Mononuclear cell (primary cell): ENCODE results near the gene MT1E. TPM values are rescaled to one million over a fixed set of nuclear protein-coding genes. Genes with fewer than 3 reads are reported as not detected.

Experiments
- H3K27me3 ChIP-seq: 2 replicates; pipeline ENCODE4 v1.6.0; 2011; ENCODE audit warnings: low read length, control low read depth; ENCODE audit not compliant: insufficient read depth
- H3K4me1 ChIP-seq: 2 replicates; pipeline ENCODE4 v1.5.1; 2011; ENCODE audit warnings: mild to moderate bottlenecking, low read length, control low read depth; ENCODE audit not compliant: insufficient read depth
- H3K4me3 ChIP-seq: 2 replicates; pipeline ENCODE4 v1.5.1; 2011; ENCODE audit warnings: mild to moderate bottlenecking, low read length, moderate library complexity
- H3K9me3 ChIP-seq: 2 replicates; pipeline ENCODE4 v1.5.1; 2011; ENCODE audit warnings: low read depth, mild to moderate bottlenecking, control low read depth, low read length
- total RNA-seq: library from RNA; depleted of rRNA; stranded (reverse); fragments of >200 nt; gene quantifications from one replicate; pipeline ENCODE4 v1.2.3, GENCODE V29; 2012

Gene MT1E
- total RNA-seq, 1 donor = 1.7 TPM

DNA sequence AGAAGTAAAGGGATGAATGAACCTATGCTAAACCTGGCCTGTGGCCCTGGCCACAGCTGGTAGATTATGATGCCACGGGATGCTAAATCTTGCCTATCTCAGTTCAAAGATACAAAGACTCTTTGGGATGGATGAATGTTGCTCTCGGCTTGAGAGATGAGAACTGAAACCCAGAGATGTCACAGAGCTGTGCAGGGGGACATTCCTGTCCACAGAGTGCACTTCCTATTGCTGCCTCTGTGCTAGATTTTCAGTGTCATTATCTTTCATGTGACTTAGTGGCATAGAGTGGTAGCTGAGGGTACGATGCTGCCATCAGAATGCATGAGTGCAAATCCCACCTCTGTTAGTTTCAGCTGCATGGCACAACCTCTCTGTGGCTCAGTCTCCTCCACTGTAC is 4.6 kb downstream of the MT1E start:
- H3K4me3 ChIP-seq = no peak overlapping the region
- peaks cover 21% of the 10 kb centered on the region for H3K4me1 ChIP-seq
- H3K27me3 ChIP-seq = peaks cover 72% of the 10 kb centered on the region
- H3K9me3 ChIP-seq = no peaks in the 10 kb centered on the region

DNA sequence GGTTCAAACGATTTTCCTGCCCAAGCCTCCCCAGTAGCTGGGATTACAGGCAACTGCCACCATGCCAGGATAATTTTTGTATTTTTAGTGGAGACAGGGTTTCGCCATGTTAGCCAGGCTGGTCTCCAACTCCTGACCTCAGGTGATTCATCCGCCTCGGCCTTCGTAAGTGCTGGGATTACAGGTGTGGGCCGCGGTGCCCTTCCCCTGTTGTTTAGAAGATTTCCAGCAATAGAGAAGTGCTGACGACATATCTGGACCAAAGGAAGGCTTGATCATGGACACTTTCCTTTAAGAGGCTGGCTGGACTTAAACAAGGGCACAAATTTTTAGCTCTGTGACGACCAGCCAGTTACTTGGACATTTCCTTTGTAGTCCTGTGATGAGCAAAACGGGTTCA is 5.6 kb downstream of the MT1E start:
- Histone ChIP-seq H3K4me1 (peaks cover 16% of the 10 kb centered on the region), H3K9me3 (no peaks in the 10 kb centered on the region), H3K4me3 (no peak overlapping the region), H3K27me3 (peaks cover 73% of the 10 kb centered on the region)

DNA sequence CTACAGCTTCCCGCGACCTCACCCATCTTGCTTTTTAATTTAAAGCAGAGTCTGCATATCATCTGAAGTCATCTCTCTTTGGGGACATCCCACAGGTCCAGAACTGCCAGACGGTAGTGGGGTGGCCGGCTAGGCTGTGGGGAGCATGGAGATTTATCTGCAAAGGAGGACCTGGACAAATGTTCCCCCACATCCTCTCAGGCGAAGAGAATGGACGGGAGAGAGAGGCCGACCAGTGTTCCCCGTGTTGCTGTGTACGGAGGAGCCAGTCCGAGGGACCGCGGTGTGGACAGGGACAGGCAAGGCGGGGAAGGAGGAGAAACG is 6.2 kb downstream of the MT1E start:
- Histone ChIP-seq H3K27me3 (peaks cover 76% of the 10 kb centered on the region), H3K4me1 (peaks cover 16% of the 10 kb centered on the region), H3K4me3 (no peak overlapping the region)

DNA sequence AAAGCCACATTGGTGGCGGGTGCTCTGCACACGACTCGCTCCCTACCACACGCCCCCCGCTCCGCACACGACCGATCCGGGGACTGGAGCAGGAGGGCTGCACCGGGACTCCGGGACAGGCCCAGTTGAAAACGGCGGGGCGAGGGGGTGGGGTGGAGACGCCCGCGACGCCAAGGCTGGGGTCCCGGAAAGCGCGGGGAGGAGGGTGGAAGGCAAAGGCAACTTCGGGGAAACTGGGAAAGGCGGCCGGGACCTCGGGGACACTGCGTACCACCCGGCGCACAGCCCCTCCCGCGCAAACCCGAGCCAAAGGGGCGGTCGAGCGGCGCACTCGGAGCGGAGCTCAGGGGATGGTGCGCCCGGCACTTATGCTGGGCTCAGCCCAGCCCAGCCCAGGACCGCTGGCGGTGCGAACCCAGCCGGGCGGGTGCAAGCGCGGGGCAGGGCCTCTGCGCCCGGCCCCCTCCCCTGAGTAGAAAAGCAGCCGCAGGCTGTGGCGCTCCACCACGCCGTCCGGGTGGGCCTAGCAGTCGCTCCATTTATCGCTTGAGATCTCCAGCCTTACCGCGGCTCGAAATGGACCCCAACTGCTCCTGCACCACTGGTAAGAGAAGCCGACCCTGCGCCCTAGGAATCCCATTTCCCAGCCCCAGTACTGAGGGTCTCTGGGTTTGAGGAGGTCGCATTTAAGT is 6.7 kb downstream of the MT1E start, which contains the start of gene MT1M:
TSS of gene MT1M (plus strand) at position 504 of the 692 bp plus-strand sequence. CDS start at position 577, 73 bp downstream.
- H3K9me3 ChIP-seq = no peaks in the 10 kb centered on the region
- H3K27me3 ChIP-seq = peaks cover 76% of the 10 kb centered on the region
- H3K4me3 ChIP-seq = no peak within 1 kb of the TSS
- H3K4me1 ChIP-seq = peaks cover 16% of the 10 kb centered on the region

More for the DNA sequence above, 6.2 kb downstream of the MT1E start:
- H3K9me3 ChIP-seq = no peaks in the 10 kb centered on the region

DNA sequence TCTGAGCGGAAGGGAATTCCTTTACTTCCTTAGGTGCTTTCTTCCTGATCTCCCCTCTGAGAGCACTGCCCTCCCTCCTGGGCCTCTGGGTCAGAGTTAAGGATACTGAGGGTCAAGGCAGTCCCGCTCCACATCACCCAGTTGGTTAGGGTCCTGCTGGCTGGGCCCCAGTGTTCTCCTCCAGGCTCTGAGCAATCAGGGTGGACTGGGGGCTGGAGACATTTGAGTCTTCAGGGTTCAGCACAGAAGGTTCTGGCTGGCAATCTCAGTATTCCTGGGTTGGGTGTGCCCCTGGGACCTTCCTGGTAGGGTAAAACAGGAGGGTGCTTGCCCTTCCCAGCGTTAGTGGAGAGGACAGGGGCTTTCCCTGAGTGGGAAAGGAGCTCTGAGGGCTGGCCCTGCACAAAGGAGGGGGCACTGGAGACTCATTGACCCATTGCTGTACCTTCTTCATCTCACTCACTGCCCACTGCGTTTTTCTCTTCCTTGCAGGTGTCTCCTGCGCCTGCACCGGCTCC is 7.3 kb downstream of the MT1E start:
- Histone ChIP-seq H3K4me3 (no peak overlapping the region), H3K4me1 (peaks cover 18% of the 10 kb centered on the region), H3K27me3 (peaks cover 82% of the 10 kb centered on the region), H3K9me3 (no peaks in the 10 kb centered on the region)

DNA sequence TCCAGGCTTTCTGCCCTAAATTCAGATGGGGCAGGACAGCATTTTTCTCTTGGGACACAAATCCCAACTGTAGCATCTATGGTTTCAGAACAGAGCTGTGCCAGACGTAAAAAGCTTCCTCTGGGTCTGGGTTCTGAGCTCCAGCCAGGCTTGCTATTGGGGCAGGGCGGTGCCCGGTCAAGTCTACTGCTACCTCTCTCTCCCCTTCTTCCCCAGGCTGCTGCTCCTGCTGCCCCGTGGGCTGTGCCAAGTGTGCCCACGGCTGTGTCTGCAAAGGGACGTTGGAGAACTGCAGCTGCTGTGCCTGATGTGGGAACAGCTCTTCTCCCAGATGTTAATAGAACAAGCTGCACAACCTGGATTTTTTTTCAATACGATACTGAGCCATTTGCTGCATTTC is 8.0 kb downstream of the MT1E start:
- H3K9me3 ChIP-seq = no peaks in the 10 kb centered on the region
- H3K27me3 ChIP-seq = peaks cover 88% of the 10 kb centered on the region
- H3K4me3 ChIP-seq = no peak overlapping the region
- H3K4me1 ChIP-seq = peaks cover 24% of the 10 kb centered on the region

DNA sequence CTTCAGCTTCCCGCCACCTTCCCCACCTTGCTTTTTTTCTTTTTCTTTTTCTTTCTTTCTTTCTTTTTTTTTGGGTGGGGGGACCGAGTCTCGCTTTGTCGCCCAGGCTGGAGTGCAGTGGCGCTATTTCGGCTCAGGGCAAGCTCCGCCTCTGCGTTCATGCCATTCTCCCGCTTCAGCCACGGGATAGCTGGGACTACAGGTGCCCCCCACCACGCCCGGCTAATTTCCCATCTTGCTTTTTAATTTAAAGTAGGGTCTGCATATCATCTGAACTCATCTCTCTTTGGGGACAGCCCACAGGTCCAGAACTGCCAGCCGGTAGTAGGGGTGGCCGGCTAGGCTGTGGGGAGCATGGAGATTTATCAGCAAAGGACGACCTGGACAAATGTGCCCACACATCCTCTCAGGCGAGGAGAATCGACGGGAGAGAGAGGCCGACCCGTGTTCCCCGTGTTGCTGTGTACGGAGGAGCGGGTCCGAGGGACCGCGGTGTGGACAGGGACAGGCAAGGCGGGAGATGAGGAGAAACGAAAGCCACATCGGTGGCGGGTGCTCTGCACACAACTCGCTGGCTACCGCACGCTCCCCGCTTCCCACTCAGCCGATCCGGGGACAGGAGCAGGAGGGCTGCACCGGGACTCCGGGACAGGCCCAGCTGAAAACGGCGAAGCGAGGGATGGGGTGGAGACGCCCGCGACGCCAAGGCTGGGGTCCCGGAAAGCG is 9.3 kb downstream of the MT1E start:
- Histone ChIP-seq H3K4me3 (no peak overlapping the region), H3K9me3 (no peaks in the 10 kb centered on the region), H3K27me3 (peaks cover 100% of the 10 kb centered on the region), H3K4me1 (peaks cover 26% of the 10 kb centered on the region)

DNA sequence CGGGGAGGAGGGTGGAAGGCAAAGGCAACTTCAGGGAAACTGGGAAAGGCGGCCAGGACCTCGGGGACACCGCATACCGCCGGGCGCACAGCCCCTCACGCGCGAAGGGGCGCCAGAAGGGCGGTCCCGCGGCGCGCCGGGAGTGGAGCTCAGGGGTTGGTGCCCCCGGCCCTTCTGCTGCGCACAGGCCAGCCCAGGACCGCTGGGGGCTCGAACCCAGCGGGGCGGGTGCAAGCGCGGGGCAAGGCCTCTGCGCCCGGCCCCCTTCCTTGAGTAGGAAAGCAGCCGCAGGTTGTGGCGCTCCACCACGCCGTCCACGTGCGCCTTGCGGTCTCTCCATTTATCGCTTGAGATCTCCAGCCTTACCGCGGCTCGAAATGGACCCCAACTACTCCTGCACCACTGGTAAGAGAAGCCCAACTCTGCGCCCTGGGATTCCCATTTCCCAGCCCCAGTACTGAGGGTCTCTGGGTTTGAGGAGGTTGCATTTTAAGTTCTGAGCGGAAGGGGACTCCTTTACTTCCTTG is 9.9 kb downstream of the MT1E start:
- Histone ChIP-seq H3K4me3 (no peak overlapping the region), H3K27me3 (peaks cover 98% of the 10 kb centered on the region), H3K4me1 (peaks cover 26% of the 10 kb centered on the region), H3K9me3 (no peaks in the 10 kb centered on the region)

DNA sequence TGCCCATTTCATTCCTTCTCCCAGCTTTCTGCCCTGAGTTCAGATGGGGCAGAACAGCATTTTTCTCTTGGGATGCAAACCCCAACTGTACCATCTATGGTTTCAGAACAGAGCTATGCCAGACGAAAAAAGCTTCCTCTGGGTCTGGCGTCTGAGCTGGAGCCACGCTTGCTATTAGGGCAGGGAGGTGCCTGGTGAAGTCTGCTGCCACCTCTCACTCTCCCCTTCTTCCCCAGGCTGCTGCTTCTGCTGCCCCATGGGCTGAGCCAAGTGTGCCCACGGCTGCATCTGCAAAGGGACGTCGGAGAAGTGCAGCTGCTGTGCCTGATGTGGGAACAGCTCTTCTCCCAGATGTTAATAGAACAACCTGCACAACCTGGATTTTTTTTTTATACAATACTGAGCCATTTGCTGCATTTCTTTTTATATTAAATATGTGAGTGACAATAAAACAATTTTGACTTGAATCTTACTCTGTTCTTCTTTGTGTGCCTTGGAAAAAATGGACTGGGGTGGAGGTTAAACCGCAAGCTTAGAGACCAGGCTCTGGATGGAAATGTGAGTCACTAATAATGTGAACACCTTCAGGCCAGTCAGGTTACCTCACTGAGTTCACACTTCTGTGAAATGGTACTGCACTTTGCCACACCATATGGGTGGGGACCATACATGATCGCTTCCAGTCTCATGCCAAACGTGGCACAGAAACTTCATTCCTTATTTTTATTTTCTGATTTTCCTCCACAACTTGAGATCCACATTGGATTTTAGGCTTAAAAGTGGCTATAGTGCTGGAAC is 11.2 kb downstream of the MT1E start:
- Histone ChIP-seq H3K4me1 (peaks cover 26% of the 10 kb centered on the region), H3K4me3 (no peak overlapping the region), H3K27me3 (peaks cover 98% of the 10 kb centered on the region), H3K9me3 (no peaks in the 10 kb centered on the region)

DNA sequence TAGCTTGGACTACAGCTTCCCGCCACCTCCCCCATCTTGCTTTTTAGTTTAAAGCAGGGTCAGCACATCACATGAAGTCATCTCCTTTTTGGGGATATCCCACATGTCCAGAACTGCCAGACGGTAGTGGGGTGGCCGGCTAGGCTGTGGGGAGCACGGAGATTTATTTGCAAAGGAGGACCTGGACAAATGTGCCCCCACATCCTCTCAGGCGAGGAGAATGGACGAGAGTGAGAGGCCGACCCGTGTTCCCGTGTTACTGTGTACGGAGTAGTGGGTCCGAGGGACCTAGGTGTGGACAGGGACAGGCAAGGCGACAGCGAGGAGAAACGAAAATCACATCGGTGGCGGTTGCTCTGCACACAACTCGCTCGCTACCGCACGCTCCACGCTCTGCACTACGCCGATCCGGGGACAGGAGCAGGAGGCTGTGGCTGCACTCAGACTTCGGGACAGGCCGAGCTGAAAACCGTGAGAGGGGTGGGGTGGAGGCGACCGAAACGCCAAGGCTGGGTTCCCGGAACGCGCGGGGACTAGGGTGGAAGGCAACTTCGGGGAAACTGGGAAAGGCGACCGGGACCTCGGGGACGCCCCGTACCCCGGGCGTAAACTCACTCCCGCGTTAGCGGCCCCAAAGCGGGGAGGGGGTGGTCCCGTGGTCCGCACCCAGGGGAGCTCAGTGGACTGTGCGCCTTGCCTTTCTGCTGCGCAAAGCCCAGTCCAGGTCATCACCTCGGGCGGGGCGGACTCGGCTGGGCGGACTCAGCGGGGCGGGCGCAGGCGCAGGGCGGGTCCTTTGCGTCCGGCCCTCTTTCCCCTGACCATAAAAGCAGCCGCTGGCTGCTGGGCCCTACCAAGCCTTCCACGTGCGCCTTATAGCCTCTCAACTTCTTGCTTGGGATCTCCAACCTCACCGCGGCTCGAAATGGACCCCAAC is 12.5 kb downstream of the MT1E start, which contains the start of gene MT1A:
TSS of gene MT1A (plus strand) at position 853 of the 937 bp plus-strand sequence. CDS start at position 926, 73 bp downstream.
- Histone ChIP-seq H3K4me3 (no peak within 1 kb of the TSS), H3K4me1 (peaks cover 25% of the 10 kb centered on the region), H3K9me3 (no peaks in the 10 kb centered on the region)

DNA sequence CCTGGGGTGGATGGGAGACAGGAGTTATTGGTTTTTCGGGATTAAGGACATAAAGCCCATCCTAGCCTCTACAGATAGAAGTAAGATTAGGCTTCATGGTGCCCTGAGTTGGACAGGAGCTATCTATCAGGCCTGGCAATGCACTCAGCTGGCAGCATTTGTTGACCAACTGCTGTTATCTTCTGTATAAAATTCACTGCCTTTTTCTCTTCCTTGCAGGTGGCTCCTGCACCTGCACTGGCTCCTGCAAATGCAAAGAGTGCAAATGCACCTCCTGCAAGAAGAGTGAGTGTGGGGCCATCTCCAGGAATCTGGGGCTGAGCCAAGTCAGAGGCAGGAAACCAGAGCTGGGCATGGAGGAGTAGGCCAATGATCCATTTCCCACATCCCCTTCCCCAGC is 13.5 kb downstream of the MT1E start:
- H3K9me3 ChIP-seq = no peaks in the 10 kb centered on the region
- peaks cover 34% of the 10 kb centered on the region for H3K4me1 ChIP-seq
- no peak overlapping the region for H3K4me3 ChIP-seq
- H3K27me3 ChIP-seq = peaks cover 94% of the 10 kb centered on the region

More for the DNA sequence above, 12.5 kb downstream of the MT1E start, which contains the start of gene MT1A:
- peaks cover 96% of the 10 kb centered on the region for H3K27me3 ChIP-seq

DNA sequence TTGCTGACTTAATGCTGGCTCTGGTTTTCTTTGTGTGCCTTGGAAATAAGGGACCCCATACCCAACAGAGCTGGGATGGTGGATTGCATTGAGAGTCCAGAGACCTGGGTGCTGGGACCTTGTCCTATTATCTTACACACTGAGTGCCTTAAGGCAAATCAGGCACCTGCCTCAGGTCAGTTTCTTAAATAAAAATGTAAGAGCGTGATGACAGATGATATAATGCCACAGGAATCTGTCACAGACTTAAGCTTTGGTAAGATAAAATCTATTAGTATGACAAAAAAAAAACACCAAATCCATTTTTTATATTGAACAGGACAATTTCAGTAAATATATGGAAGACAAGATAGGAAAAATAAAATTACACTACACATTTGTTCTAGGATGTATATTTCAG is 14.5 kb downstream of the MT1E start:
- H3K27me3 ChIP-seq = peaks cover 94% of the 10 kb centered on the region
- H3K9me3 ChIP-seq = no peaks in the 10 kb centered on the region
- no peak overlapping the region for H3K4me3 ChIP-seq
- peaks cover 32% of the 10 kb centered on the region for H3K4me1 ChIP-seq

DNA sequence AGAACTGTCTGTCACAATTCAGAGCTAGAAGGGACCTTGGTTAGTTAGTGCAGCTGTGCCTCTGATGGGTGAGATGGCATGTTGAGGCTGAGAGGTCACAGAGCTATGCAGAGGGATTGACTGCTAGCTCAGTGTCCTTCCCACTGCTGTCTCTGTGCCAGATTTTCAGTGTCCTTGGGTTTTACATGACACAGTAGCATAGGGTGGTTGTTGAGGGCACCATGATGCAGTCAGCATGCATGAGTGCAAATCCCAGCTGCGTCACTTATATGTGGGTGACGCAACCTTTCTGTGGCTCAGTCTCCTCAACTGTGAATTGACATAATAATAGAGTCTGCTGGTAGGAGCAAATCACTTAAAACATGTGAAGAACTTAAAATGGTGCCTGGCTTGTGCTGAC is 15.6 kb downstream of the MT1E start:
- Histone ChIP-seq H3K9me3 (no peaks in the 10 kb centered on the region), H3K27me3 (peaks cover 93% of the 10 kb centered on the region), H3K4me1 (peaks cover 27% of the 10 kb centered on the region)

More for the DNA sequence above, 15.6 kb downstream of the MT1E start:
- no peak overlapping the region for H3K4me3 ChIP-seq
